AG08395 (cell line): ENCODE data around the gene TLE4.
"Not testable (repeated sequence)": the region's sequence is repeated elsewhere in the genome, so short reads cannot be mapped to it uniquely, and the experiment has no call there.

ENCODE experiments used
- DNase-seq: peaks from one replicate; pipeline ENCODE4 v3.0.0; 2012; ENCODE audit warnings: mixed read lengths, low spot score

Gene TLE4

DNA sequence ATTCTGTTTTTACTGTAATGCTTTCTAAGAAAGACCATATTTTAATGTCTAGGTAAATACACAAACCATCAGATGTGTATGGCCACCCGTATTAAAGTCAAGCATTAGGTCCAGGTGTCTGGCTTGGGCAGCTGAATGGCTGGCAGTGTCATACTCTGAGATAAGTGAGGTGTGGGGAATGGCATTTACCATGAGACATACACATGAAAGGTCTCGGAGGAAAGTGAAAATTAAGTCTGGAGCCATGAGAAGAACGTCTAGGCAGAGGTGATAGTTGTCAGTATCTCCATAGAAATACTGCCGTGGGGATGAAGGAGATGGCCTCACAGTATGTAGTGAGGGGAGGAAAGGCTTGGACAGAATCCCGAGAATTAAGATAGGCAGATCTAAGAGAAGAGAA lies 164.3 kb downstream of the TLE4 start:
- no peak for DNase-seq

DNA sequence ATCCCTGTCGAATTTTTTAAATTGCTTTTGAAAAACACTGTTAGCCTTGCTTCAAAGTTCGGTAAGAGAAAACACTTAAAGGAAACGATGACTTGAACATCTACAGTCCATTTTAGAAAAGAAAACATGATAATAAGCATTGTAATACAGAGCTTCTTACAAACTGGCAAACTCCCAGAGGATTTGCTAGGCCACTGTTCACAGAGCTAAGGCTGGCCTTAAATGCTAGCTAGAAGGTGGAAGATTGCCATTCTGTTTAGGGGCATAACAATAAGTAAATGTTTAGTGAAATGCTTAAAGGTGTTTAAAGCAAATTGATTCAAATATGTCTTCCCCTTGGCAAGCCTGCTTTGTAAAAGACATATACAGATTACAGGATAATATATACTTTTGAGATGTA lies 169.6 kb downstream of the TLE4 start:
- DNase-seq, result no peak

DNA sequence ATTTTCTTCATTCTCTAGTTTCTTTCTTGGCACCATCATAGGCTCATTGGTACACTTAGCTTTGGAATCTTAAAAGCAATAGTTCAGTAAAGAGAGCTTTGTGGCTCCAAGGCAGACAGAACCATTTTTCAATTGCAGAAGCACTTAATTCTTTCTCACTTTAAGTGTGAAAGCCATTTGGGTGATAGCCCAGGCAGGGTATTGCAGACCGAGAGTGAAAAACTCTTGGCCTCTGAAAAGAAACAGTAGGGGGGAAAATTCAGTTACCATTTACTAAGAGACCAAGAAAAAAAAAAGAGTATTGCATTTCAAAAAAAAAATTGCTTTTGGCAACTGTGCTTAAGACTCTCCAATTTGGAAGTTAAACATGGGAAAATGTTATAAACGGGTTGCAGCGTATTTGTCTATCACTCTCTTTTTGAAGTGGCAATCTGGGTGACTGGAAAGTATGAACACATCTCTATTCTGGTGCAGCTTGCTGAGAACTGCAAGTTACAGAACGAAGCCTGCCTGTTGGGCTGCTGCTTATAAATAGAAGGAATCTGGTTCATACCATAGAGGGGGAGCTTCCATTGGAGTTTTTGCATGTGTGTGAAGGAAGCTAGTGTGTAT lies 170.5 kb downstream of the TLE4 start:
- DNase-seq, result no peak

DNA sequence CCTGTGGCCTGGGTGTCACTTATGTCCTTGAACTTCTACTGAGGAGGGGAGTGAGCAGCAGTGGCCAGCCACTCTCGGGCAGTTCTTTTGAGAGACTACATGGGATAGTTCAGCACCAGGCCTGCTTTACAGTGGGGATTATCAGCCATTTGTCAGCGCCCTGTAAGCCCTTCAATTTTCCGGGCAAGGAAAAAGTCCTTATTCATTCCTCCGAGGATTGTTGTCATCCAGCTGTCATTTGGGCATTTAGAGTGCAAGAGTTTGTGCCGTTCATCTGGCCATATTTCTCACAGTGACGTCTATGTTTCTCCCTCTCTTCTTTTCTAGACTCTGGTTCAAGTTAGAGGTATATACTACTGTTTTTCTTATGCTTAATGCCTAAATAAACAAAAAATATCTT lies 172.8 kb downstream of the TLE4 start:
- DNase-seq, result no peak

DNA sequence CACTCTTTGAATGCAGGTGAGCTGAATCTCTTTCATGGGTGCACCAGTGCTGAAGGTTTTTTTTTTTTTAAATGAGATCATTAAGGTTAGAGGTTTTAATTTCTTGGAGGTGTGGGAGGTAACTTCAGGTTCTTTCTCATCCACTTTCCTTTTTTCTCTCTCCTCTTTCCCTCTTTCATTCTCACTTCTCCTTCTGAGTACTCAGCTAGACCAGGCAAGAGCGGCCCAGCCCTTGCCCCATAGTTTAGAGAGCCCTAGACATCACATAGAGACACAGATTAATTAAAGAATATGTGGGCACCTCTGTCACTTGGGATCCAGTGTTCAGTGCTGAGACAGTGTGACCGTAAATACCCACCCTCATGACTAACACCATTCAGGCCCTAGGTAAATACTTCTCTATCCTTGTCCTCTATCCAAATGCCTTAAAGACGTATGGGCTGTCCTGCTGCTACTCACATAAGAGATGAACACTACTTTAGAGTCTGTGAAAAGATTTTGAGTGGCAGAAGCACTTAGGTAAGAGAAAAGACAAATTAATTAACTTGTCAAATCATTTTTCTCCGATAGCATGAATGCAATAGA lies 174.1 kb downstream of the TLE4 start:
- no peak for DNase-seq

DNA sequence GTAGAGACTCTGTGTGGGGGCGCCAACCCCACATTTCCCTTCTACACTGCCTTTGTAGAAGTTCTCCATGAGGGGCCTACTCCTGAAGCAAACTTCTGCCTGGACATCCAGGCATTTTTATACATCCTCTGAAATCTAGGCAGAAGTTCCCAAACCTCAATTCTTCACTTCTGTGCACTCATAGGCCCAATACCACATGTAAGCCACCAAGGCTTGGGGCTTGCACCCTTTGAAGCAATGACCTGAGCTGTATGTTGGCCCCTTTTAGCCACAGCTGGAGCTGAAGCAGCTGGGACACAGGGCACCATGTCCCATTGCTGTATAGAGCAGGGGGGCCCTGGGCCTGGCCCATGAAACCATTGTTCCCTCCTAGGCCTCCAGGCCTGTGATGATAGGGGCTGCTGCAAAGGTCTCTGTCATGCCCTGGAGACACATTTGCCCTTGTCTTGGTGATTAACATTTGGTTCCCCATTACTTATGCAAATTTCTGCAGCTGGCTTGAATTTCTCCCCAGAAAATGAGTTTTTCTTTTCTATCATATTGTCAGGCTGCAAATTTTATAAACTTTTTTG lies 180.2 kb downstream of the TLE4 start:
- DNase-seq, result not testable (repeated sequence)

DNA sequence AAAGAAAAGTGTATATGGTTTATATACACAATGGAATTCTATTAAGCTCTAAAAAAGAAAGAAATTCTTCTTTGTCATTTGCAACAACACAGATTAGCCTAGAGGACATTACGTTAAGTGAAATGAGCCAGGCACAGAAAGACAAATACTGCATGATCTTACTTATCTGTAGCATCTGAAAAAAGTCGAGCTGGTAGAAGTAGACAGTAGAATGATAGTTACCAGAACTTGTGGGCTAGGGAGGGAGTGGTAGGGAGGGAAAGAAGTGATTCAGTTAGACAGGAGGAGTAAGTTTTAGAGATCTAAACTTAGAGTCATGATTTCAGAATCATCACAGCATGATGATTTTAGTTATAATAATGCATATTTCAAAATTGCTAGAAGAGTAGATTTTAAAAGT lies 184.6 kb downstream of the TLE4 start:
- DNase-seq, result no peak

DNA sequence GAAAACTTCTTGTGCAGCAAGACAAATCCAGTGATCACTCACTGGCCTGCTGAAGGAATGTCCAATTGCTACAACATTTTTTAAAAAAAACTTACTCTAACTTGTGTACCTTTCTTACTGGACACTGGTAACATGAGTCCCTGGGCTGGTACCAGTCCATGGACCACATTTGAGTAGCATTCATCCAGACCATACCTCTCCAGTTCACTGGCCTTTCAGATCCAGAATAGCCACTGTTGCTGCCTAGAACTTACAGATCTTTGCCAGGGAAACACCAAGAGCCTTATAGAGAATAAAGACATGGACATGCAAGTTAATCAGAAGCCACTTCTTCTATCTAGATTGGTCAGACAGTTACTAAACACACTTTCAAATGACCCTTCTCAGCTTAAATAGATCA lies 185.3 kb downstream of the TLE4 start:
- no peak for DNase-seq

DNA sequence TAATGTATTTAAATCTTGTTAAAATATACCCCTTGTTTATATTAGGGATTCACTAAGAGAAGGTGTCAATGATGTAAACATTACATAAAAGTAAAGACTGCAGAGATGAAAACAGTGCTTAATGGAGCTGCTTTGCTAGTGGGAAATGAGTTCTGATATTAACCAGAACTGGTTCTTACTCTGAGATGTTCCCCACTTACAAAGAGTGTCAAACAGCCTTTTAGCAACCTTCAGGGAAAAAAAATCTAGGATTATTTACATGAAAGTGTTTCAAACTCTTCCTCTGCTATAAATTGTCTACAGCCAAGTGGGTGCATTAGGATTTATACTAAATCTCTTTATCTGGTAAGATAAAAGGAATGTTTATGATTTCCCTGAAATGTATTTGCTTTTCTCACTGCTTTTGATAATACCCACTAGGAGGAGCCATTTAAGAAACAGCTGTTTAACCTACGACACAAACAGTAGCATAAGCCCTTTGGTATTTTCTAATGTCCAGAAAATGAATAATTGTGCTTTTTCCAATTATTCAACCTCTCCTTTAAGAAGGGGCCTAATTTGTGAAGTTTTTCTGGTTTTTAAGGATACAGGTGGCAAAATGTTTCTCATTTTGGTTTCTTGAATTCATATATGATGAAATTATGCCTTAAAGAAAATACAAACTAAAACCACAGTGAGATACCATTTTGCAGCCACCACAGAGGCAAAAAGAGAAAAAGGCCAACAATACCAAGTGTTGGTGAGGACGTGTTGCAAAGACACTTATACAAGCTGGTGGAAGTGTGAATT lies 186.3 kb downstream of the TLE4 start:
- no peak for DNase-seq

DNA sequence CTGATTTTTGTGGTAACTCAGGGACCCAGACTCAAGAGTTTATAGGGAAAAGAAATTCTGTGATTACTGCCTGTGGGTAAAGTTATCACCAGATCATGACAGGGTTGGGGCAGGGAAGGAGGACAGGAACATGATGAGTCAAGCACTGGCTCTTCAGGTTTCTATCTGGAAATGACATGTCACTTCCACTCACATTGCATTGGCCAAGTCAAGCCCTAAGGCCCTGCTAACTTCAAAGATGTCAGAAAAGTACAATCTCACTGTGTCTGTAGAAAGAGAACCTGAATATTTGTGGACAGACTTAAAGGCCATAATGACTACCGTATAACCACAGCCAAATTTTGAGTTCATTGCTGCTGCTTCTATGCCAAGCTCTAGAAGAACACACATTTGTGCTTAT lies 187.7 kb downstream of the TLE4 start:
- no peak for DNase-seq

DNA sequence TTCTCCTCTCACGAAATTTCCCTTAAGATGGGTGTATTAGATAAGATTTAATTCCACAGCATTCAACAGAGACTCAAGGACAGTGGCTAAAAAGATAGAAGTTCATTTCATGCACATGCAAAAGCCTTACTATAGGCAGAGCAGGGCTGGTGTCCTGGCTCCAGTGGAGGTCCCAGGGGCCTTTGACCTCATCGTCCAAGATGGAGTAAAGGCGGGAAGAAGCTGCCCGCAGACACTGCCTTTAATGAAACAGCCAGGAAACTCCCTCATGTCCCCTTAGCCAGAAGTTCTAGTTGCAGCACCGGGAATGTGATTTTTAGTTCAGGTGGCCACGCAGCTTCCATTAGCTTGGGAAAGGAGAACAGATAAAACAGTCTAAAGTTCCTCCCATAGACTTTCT lies 190.3 kb downstream of the TLE4 start:
- no peak for DNase-seq

DNA sequence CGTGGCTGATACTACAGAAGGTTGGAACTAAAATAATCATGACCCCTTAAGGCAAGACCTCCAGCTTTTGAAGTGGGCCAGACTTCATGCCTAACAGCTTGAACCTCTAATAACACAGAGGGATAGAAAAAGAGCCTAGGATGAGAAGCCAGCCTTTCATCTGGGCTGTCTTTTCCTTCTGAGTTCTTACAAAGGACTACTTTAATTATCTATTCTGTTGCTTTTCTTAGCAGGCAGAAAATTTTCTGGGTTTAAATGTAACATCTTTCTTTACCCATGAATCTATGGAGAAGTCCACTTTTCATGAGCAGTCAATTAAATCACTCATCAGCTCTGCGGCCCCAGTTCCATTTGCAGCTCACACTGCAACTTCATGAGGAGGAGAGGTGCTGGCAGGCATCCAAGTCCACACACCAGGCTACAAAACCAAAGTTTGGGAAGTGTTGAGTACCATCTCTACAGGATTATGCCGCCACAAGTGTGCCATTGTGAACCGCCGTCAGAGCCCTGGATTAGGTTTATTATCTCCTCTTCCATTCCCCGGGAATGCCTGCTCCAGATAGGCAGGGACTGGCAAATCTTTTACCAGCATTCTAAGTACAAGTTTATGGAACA lies 192.0 kb downstream of the TLE4 start:
- DNase-seq, result no peak

DNA sequence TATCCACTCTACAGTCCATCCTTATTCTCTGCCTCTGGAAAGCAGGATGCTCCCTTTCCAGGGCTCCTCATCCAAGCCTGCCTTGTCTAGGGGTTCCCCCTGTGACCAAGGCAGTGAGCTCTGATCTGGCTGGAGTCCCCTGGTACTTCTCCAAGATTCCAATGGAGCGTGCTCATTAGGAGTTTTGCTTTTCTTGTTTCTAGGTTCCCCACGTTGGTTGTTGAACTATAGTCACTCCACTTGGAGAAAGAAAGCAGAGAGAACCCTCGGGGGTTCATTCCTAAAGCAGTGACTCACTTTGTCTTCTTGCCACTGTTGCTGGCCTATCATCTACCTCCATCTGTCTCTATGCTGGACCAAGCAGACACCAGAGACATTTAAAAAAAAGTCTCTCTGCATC lies 192.6 kb downstream of the TLE4 start:
- DNase-seq, result peak; percentile 96

DNA sequence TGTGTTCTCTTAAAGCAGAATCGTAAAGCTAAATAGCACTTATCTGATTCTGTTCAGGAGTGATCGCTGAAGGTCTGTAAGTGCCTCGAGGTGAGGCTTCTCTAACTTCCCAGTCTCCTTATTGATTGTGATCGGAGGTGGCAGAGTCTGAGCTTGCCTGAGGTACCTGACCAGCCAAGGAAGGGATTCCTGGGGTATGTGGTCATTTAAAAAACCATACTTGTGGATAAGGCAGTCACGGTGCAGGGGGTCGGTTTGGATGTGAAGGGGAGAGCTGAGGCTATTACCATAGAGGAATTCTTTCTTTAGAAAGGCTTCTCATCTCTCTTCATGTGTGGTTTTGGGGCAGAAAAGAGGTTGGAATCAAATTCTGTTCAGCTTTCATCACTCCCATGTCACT lies 193.7 kb downstream of the TLE4 start:
- DNase-seq, result no peak

DNA sequence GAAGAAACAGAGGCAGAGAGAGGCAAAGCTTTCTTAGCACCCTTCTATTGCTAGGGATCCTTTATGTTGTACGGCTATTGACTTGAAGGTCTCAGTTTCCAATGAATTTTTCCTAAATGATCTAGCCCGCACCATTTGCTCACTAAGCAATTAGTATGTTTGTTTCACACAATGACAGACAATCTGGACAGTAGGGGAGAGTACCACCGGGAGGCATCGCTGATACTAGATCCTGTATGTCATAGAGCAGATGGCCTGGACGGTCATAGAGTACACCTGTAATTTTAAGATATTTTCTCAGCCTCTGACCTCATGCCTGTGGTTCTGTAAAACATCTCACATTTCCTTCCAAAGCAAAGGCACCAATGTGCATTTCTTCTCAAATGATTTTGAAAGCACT lies 194.3 kb downstream of the TLE4 start:
- no peak for DNase-seq

DNA sequence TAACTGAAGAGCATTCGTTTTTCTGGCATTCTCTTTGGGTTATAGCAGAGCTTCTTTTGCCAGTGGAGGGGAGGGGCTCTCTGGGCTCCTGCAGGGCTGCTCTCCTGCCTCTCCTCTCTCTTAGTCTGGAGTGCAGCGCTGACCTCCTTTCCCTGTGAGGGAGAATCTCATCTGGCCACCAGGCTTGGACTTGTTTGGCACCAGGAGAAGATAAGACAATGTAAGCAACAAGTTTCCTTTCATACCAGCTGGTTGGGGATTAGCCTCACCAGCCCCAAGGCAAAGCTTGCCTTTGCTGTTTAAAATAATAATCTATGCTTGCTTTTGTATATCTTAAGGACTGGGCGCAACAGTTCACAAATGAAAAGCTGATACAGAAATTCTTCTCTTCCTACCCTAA lies 196.4 kb downstream of the TLE4 start:
- peak; percentile 18 for DNase-seq

DNA sequence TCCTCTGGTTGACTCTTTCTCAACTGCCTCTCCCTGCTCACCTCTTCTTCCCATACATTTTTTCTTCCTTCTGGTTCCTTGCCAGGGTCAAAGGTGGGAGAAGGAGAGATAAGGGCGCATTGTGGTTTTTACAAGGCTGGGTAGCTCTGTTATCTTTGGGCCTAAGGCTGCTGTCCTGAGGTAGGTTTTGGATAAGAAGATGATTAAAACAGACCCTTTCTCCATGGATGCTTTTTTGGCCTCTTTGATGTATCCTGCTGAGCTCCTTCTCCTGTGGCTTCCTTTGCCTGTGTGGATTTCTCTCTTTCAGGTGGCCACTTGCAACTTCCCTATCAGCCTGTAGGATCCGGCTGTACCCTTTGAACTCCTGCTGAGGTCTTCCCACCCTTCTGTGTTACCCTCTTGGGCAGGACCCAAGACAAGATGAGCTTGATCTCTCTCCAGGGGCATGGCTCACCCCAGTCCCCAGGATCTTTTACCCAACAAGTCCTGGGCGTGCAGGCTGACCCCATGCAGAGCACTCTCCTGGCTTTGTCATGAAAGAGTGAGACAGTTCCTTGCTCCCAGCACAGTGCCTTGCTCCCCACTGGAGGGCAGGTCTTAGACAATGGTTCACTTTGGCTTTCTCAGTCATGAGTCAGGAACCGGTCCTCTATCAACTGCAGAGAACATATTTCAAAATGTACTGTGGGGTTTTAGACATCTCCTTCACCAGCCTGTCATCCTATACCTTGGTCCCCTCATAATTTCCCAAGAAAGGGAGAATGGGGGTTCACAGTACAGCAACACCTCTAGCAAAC lies 197.9 kb downstream of the TLE4 start:
- no peak for DNase-seq

DNA sequence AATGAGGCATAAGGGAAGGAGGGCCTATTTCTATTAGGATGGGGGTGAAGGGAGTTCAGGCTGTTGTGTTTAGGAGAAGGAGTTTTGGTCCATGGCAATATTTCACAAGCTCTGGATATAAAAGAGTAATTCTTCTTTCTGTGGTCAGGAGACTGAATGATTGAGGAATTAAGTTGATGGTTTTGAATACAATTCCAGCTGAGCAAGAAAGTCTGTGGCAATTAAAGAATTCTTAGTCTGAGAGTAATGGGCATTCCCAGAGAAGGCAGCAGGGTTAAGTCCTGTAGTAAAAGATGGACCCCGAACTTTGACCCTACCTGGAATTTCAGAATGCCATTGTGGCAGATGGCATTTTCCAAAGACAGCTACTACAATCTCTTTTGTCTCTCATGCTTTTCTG lies 202.6 kb downstream of the TLE4 start:
- DNase-seq, result no peak
